HG03280 (cell line): ENCODE data around the gene UQCRH.
A peak's percentile ranks its signal among the peaks of the same experiment; 100 is the strongest.
"Not testable (repeated sequence)": the region's sequence is repeated elsewhere in the genome, so short reads cannot be mapped to it uniquely, and the experiment has no call there.

Experiments
- ATAC-seq: cut with Tn5 transposase; IDR thresholded peaks from one replicate; pipeline ENCODE4 v1.9.1; 2021; ENCODE audit warnings: mild to moderate bottlenecking, moderate library complexity; ENCODE audit not compliant: unreplicated experiment

Gene UQCRH

GRCh38 chr1:46331786-46332540, 28.5 kb downstream of the UQCRH start:
- ATAC-seq: not testable (repeated sequence)

GRCh38 chr1:46333300-46334029, 30.0 kb downstream of the UQCRH start:
- peak; percentile 46 for ATAC-seq

- ATAC-seq: no peak
These were observed 30.5 kb downstream of the UQCRH start for GRCh38 chr1:46334030-46334384.

GRCh38 chr1:46335081-46335480, 31.6 kb downstream of the UQCRH start:
- ATAC-seq: no peak

GRCh38 chr1:46337409-46337808, 33.9 kb downstream of the UQCRH start:
- ATAC-seq: not testable (repeated sequence)

GRCh38 chr1:46340404-46341221, 37.1 kb downstream of the UQCRH start, which contains the start of gene NSUN4:
Gene NSUN4, plus strand, starts transcription at chr1:46340807. Its CDS starts 20 bp downstream, at chr1:46340827.
- ATAC-seq: peak; percentile 86

- ATAC-seq: no peak
These were observed 38.0 kb downstream of the UQCRH start for GRCh38 chr1:46341222-46342083.

- no peak for ATAC-seq
These were observed 38.7 kb downstream of the UQCRH start for GRCh38 chr1:46342084-46342656.

GRCh38 chr1:46342677-46343350, 39.3 kb downstream of the UQCRH start:
- ATAC-seq: no peak

- ATAC-seq: no peak
These were observed 39.8 kb downstream of the UQCRH start for GRCh38 chr1:46343351-46343695.

- ATAC-seq: no peak
These were observed 40.2 kb downstream of the UQCRH start for GRCh38 chr1:46343705-46344104.

- ATAC-seq: no peak
These were observed 41.0 kb downstream of the UQCRH start for GRCh38 chr1:46344481-46344880.

GRCh38 chr1:46345281-46345680, 41.8 kb downstream of the UQCRH start:
- no peak for ATAC-seq

- no peak for ATAC-seq
These were observed 48.9 kb downstream of the UQCRH start for GRCh38 chr1:46352363-46352762.

GRCh38 chr1:46355920-46356319, 52.4 kb downstream of the UQCRH start:
- ATAC-seq: not testable (repeated sequence)

GRCh38 chr1:46362158-46362557, 58.7 kb downstream of the UQCRH start:
- no peak for ATAC-seq

GRCh38 chr1:46363121-46363520, 59.6 kb downstream of the UQCRH start:
- no peak for ATAC-seq

- no peak for ATAC-seq
These were observed 61.1 kb downstream of the UQCRH start for GRCh38 chr1:46364612-46365011.

- not testable (repeated sequence) for ATAC-seq
These were observed 62.3 kb downstream of the UQCRH start for GRCh38 chr1:46365796-46366195.
